ENCODE results near the gene CADM3.

DNA sequence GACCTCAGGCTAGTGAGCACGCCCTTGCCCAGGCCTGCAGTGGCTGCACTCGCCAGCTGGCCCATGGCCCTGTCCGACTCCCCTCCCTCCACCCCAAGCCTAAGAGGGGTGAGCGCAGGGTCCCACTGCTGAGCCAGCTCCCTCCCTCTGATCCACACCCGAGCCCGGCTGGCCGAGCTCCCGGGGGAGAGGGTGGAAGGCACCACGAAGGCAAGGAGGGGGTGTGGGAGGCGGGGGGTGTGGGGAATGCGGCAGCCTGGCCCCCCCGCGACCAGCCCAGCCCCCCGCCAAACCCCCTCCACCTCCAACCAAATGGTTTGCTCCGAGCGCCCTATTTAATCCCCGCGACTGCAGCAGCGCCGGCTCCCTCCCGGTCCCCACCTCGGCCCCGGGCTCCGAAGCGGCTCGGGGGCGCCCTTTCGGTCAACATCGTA lies at the start of gene CADM3:
- TF ChIP-seq, protein P1, sequence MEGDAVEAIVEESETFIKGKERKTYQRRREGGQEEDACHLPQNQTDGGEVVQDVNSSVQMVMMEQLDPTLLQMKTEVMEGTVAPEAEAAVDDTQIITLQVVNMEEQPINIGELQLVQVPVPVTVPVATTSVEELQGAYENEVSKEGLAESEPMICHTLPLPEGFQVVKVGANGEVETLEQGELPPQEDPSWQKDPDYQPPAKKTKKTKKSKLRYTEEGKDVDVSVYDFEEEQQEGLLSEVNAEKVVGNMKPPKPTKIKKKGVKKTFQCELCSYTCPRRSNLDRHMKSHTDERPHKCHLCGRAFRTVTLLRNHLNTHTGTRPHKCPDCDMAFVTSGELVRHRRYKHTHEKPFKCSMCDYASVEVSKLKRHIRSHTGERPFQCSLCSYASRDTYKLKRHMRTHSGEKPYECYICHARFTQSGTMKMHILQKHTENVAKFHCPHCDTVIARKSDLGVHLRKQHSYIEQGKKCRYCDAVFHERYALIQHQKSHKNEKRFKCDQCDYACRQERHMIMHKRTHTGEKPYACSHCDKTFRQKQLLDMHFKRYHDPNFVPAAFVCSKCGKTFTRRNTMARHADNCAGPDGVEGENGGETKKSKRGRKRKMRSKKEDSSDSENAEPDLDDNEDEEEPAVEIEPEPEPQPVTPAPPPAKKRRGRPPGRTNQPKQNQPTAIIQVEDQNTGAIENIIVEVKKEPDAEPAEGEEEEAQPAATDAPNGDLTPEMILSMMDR (IDR thresholded peaks at IDR 0.05) = no peak
- TF ChIP-seq EZH2 (IDR thresholded peaks at IDR 0.05; ENCODE audit: borderline replicate concordance, insufficient read depth, low read depth, low read length, poor library complexity, severe bottlenecking) = no peak
